K562 (cell line): ENCODE results near the gene CNTFR. TPM values are rescaled to one million over a fixed set of nuclear protein-coding genes. Genes with fewer than 3 reads are reported as not detected.

Experiments
- ATAC-seq: fragments of 200-7000 bp; cut with Tn5 transposase; 3 replicates; pipeline ENCODE4 v1.9.1; 2020; ENCODE audit warnings: moderate library complexity
- BruUV-seq: library from RNA; stranded (reverse); fragments of 400-500 nt; replicated peaks from 2 replicates; lab custom pipeline; 2021; lab: Mats Ljungman, UMichigan
- CTCF ChIA-PET: fragments of 300-600 bp; formaldehyde crosslinking; extraction: SDS; loops from one replicate; lab custom pipeline; 2021; ENCODE audit warnings: low intra/inter-chr PET ratio; lab: Yijun Ruan, JAX
- POLR2A ChIA-PET: fragments of 300-600, 350-650 bp; sonication (Branson Sonifier 250); formaldehyde crosslinking; extraction: SDS; loops from one replicate; lab custom pipeline; 2021; ENCODE audit warnings: antibody characterized with exemption, inconsistent platforms; lab: Yijun Ruan, JAX
- DNase-seq, 4 experiments: peaks; one replicate each; pipeline versions ENCODE4 v3.0.0 to v3.0.0-alpha.2; 2011 to 2018; ENCODE audit warnings: low spot score in 3 of 4, mixed read lengths in 3 of 4; ENCODE audit errors: extremely low read depth in 1 of 4
- FAIRE-seq: peaks from 2 replicates; lab custom pipeline; 2011; peaks lifted over from hg19 to GRCh38; lab: Jason Lieb, UNC
- H2AFZ ChIP-seq: 2 replicates; pipeline ENCODE4 v1.6.0; 2011; ENCODE audit warnings: low read depth, low read length, control low read depth, inconsistent platforms
- H3K27ac ChIP-seq: fragments of 200-600 bp; 3 replicates; pipeline ENCODE4 v1.8.0; 2011; ENCODE audit warnings: low read depth, mild to moderate bottlenecking, control low read depth, inconsistent platforms, low read length, moderate library complexity, mixed read lengths; ENCODE audit errors: extremely low read depth
- H3K27me3 ChIP-seq, 2 experiments: fragments of 300-600 bp in 1 of 2; 2 replicates in 1 of 2; 3 replicates in 1 of 2; pipeline versions ENCODE4 v1.6.0 to v1.8.0; 2011; ENCODE audit warnings: inconsistent platforms in 2 of 2, low read length in 2 of 2, mild to moderate bottlenecking in 1 of 2, mixed read lengths in 1 of 2, moderate library complexity in 1 of 2; ENCODE audit not compliant: control insufficient read depth in 2 of 2, insufficient read depth in 2 of 2
- H3K36me3 ChIP-seq: fragments of 300-600 bp; 3 replicates; pipeline ENCODE4 v1.8.0; 2011; ENCODE audit warnings: mild to moderate bottlenecking, low read length, inconsistent platforms; ENCODE audit not compliant: control insufficient read depth, insufficient read depth
- H3K4me1 ChIP-seq, 2 experiments: fragments of 200-600 bp in 1 of 2; replicated peaks in 1 of 2; 2 replicates in 1 of 2; 3 replicates in 1 of 2; pipeline versions ENCODE4 v1.5.1 to v1.8.0; 2011; ENCODE audit warnings: inconsistent platforms in 2 of 2, low read length in 2 of 2, mild to moderate bottlenecking in 1 of 2, mixed read lengths in 1 of 2, moderate library complexity in 1 of 2; ENCODE audit not compliant: control insufficient read depth in 2 of 2, insufficient read depth in 2 of 2
- H3K4me2 ChIP-seq: 2 replicates; pipeline ENCODE4 v1.6.1; 2011; ENCODE audit warnings: low read length, control low read depth, inconsistent platforms, mixed read lengths; ENCODE audit not compliant: insufficient read depth
- H3K4me3 ChIP-seq: fragments of 200-600 bp; sonication (generic), shearing (Covaris generic); 2 replicates; pipeline ENCODE4 v1.5.1; 2016; ENCODE audit warnings: control low read depth, inconsistent platforms
- H3K79me2 ChIP-seq: fragments of 200-600 bp; 3 replicates; pipeline ENCODE4 v1.8.0; 2011; ENCODE audit warnings: low read length, inconsistent platforms; ENCODE audit not compliant: control insufficient read depth, insufficient read depth
- H3K9ac ChIP-seq, 2 experiments: 2 replicates each; pipeline versions ENCODE4 v1.6.0 to v1.6.1; 2011; ENCODE audit warnings: low read depth in 2 of 2, low read length in 2 of 2, control low read depth in 1 of 2, inconsistent platforms in 1 of 2, mild to moderate bottlenecking in 1 of 2, mixed read lengths in 1 of 2; ENCODE audit not compliant: insufficient read depth in 1 of 2
- H3K9me1 ChIP-seq: one replicate; pipeline ENCODE4 v1.6.0; 2011; ENCODE audit warnings: inconsistent platforms, mild to moderate bottlenecking, low read length, moderate library complexity; ENCODE audit not compliant: control insufficient read depth, insufficient read depth
- H3K9me3 ChIP-seq: replicated peaks from 2 replicates; pipeline ENCODE4 v1.5.1; 2011; ENCODE audit warnings: low read depth, low read length, inconsistent platforms; ENCODE audit not compliant: control insufficient read depth, insufficient read depth
- H4K20me1 ChIP-seq: replicated peaks from 2 replicates; pipeline ENCODE4 v1.6.1; 2011; ENCODE audit warnings: low read length, inconsistent platforms, mixed read lengths; ENCODE audit not compliant: control insufficient read depth, insufficient read depth
- CREM ChIP-seq: IDR thresholded peaks from 2 replicates; pipeline ENCODE4 v1.6.1; 2014; ENCODE audit warnings: antibody characterized with exemption, low read depth
- GATAD2B ChIP-seq: fragments of 450-650 bp; IDR thresholded peaks from 2 replicates; pipeline ENCODE4 v1.6.1; 2017; ENCODE audit warnings: mild to moderate bottlenecking, borderline replicate concordance
- NCOA6 ChIP-seq: fragments of 450-650 bp; IDR thresholded peaks from 2 replicates; pipeline ENCODE4 v1.6.1; 2017; ENCODE audit warnings: mild to moderate bottlenecking
- REST ChIP-seq, 2 experiments: fragments of 450-650 bp; formaldehyde crosslinking in 1 of 2; IDR thresholded peaks; 2 replicates each; pipeline versions ENCODE4 v1.4.0 to v1.6.1; 2014 to 2020; ENCODE audit warnings: mild to moderate bottlenecking in 2 of 2, borderline replicate concordance in 1 of 2, low read depth in 1 of 2
- RFX5 ChIP-seq: IDR thresholded peaks from 2 replicates; pipeline ENCODE4 v1.6.1; 2011; ENCODE audit warnings: low read depth, mild to moderate bottlenecking, improper control_type of control experiment, low read length
- SMAD3 ChIP-seq: fragments of 450-650 bp; formaldehyde crosslinking; conservative IDR thresholded peaks from 2 replicates; pipeline ENCODE4 v1.4.0; 2020; ENCODE audit warnings: mild to moderate bottlenecking
- TRIM28 ChIP-seq: fragments of 450-650 bp; IDR thresholded peaks from 2 replicates; pipeline ENCODE4 v1.6.1; 2017
- USF1 ChIP-seq: sonication (generic); formaldehyde crosslinking; IDR thresholded peaks from 2 replicates; pipeline ENCODE4 v1.9.0; 2022; ENCODE audit warnings: mild to moderate bottlenecking, missing genetic modification reagents
- XRCC4 ChIP-seq: IDR thresholded peaks from one replicate; pipeline ENCODE4 v1.6.1; 2011; ENCODE audit not compliant: insufficient read depth, insufficient read length; ENCODE audit errors: extremely low read depth
- ZFP91 ChIP-seq: sonication (generic); formaldehyde crosslinking; IDR thresholded peaks from 2 replicates; pipeline ENCODE4 v1.8.0; 2022; ENCODE audit warnings: mild to moderate bottlenecking, missing genetic modification reagents
- ZNF143 ChIP-seq: sonication (generic); formaldehyde crosslinking; IDR thresholded peaks from 2 replicates; pipeline ENCODE4 v1.9.0; 2022; ENCODE audit warnings: mild to moderate bottlenecking, missing genetic modification reagents
- WGBS: fragments of 100-300 bp; shearing (Covaris generic); methylation state at CpG from one replicate; pipeline ENCODE4 v1.1.6; 2016; ENCODE audit warnings: low coverage, mixed read lengths; ENCODE audit not compliant: insufficient coverage; ENCODE audit errors: missing lambda C conversion rate; 5-methylcytosine and 5-hydroxymethylcytosine counted together
- in situ Hi-C: fragments of 300-500 bp; cut with MboI; formaldehyde crosslinking; loops from 4 replicates; pipeline ENCODE4 v1.15.0; 2018; ENCODE audit warnings: inconsistent platforms, mixed read lengths
- intact Hi-C: fragments of 100-400 bp; cut with micrococcal nuclease; formaldehyde crosslinking; loops from 2 replicates; pipeline ENCODE4 v1.14.2; 2022
- polyA plus RNA-seq, 8 experiments: library from polyadenylated mRNA; depleted of rRNA in 4 of 8; stranded (reverse) in 5 of 8; unstranded in 3 of 8; fragments of >200 nt; fragmentation: Nextera tagmentation in 2 of 8; fragmentation: Illumina TruSeq in 1 of 8; extraction: Ambion mirVana in 2 of 8; extraction: Trizol in 1 of 8; gene quantifications; 2 replicates each; pipeline versions ENCODE4 v1.2.1 to v1.2.3, GENCODE V29; 2011 to 2014; ENCODE audit warnings: inconsistent platforms in 1 of 8, missing spikeins in 1 of 8
- total RNA-seq, 7 experiments: library from RNA; depleted of rRNA in 6 of 7; stranded (reverse); fragments of >200 nt in 6 of 7; fragmentation: Illumina TruSeq in 2 of 7; extraction: Trizol in 2 of 7; gene quantifications; 2 replicates each; pipeline versions ENCODE4 v1.2.1 to v1.2.3, GENCODE V29; 2011 to 2021; ENCODE audit warnings: low replicate concordance in 1 of 7

The CNTFR gene
- total and polyA plus RNA-seq, 9 of the 15 experiments (the other 6 are each of a cell fraction or from before 2014, with no cell fraction given) = not detected

- 11% methylated on average over 32 of the region's 60 CpGs for WGBS
- in situ Hi-C loops = no loop called here
- Histone ChIP-seq H3K9me1 (no peaks in the 10 kb centered on the region), H3K9ac (peak overlapping the region in 1 of 2 experiments; percentile 45; a peak in 1 of 4 replicates), H3K27ac (no peak overlapping the region), H3K4me1 (peaks cover 0 to 34% of the 10 kb centered on the region in 2 experiments; a peak in 2 of 5 replicates), H4K20me1 (peaks cover 18% of the 10 kb centered on the region), H3K79me2 (no peaks in the 10 kb centered on the region), H3K9me3 (no peaks in the 10 kb centered on the region), H3K4me2 (no peak overlapping the region), H3K36me3 (no peaks in the 10 kb centered on the region), H3K27me3 (peaks cover 10 to 47% of the 10 kb centered on the region in 2 experiments), H3K4me3 (no peak overlapping the region), H2AFZ (0 out of 2 replicates have a peak overlapping the region, but pooled peaks have one; percentile 55)
- no TSS peak for BruUV-seq
- ChIA-PET POLR2A (interaction anchor here (0.6 to 1.0 kb wide), 4 partner anchors 27 to 321 kb away, joined by 3 to 4 read pairs (median 3); no protein-coding TSS in a partner anchor), CTCF (interaction anchor here (0.6 to 1.8 kb wide), 7 partner anchors 13 to 270 kb away, joined by 3 to 9 read pairs (median 4); no protein-coding TSS in a partner anchor)
- intact Hi-C loops = loop anchor here (1.0 to 5.0 kb wide), 4 partner anchors 43 to 189 kb away; no protein-coding TSS in a partner anchor
- peak; percentile 99 for ATAC-seq
- peak; percentile 75 for FAIRE-seq
- peak; percentile 79 to 84 (median 81) for DNase-seq
- TF ChIP-seq RFX5 = no peak
- no peak for TF ChIP-seq ZNF143 (CRISPR knock-in tag)
- no peak for TF ChIP-seq GATAD2B
- no peak for TF ChIP-seq TRIM28
- TF ChIP-seq SMAD3 (CRISPR knock-in tag) = no peak
- TF ChIP-seq ZFP91 (CRISPR knock-in tag) = no peak
- 0 out of 2 replicates have a peak, but pooled peaks have one; percentile 22 for TF ChIP-seq CREM
- no peak for TF ChIP-seq XRCC4
- TF ChIP-seq REST (IDR thresholded peaks at IDR 0.05; ENCODE audit: borderline replicate concordance) = peak; percentile 77
- TF ChIP-seq REST (CRISPR knock-in tag; IDR thresholded peaks at IDR 0.05; ENCODE audit: low read depth) = no peak
- no peak for TF ChIP-seq USF1 (CRISPR knock-in tag)
- no peak for TF ChIP-seq NCOA6
These were observed 1.9 kb upstream of the CNTFR start for GRCh38 chr9:34591248-34591916.
